WERI-Rb-1 (cell line): ENCODE measurements around the gene CECR2.

Experiments used
- DNase-seq: peaks from one replicate; pipeline ENCODE4 v3.0.0-alpha.2; 2020
- H3K27ac ChIP-seq: fragments of 250-450 bp; sonication (Bioruptor Pico); 2 replicates; pipeline ENCODE4 v1.5.1; 2020; ENCODE audit warnings: mild to moderate bottlenecking, moderate library complexity
- H3K27me3 ChIP-seq: fragments of 250-450 bp; sonication (Bioruptor Pico); 2 replicates; pipeline ENCODE4 v1.5.1; 2021; ENCODE audit warnings: mild to moderate bottlenecking, low read depth, moderate library complexity; ENCODE audit not compliant: insufficient read depth, severe bottlenecking
- H3K36me3 ChIP-seq: fragments of 250-450 bp; sonication (Bioruptor Pico); 2 replicates; pipeline ENCODE4 v1.5.1; 2020; ENCODE audit warnings: mild to moderate bottlenecking, moderate library complexity
- H3K4me3 ChIP-seq: 2 replicates; pipeline ENCODE4 v1.5.1; 2011; ENCODE audit warnings: low read depth, mild to moderate bottlenecking, control low read depth, low read length
- H3K9me3 ChIP-seq: fragments of 250-450 bp; sonication (Bioruptor Pico); 2 replicates; pipeline ENCODE4 v1.5.1; 2021; ENCODE audit warnings: mild to moderate bottlenecking, moderate library complexity; ENCODE audit not compliant: severe bottlenecking
- TF ChIP-seq, protein P1 (sequence below): IDR thresholded peaks from 2 replicates; pipeline ENCODE4 v1.5.1; 2011; ENCODE audit warnings: low read depth, mild to moderate bottlenecking, control low read depth, inconsistent platforms, low read length

Gene CECR2

DNA sequence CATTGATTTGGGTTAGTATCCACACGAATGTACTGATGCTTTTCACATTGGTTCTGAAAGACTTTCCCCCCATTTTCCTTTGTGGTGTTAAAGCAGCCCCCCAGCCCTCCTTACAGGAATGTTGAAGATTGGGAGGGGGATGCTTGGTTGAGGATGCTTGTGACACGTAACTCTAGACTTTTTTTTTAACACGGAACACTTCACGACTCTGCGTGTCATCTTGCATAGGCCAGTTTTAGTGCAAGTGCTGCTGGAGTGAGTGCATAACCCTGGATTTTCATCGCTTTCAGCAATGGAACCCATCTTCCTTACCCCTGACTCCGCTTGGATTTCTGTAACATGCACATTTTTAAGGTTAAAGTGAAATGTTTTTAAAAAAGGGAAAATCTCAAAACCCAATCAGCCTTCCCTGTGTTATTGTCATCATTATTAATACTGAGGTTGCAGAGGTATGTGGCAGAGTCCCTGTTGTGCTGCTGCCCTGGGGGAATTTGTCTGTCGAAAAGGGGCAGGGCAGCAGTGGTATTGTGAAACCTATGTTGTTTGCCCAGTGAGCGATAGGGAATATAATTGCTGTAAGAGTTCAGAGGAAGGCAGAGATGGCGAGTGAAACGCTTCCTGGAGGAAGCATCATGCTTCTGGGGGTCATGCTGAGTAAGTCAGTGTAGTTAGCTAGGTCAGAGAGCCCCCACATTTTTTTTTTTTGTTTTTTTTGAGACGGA is 12.1 kb downstream of the CECR2 start:
- Histone ChIP-seq H3K27ac (no peak overlapping the region), H3K9me3 (peaks cover 4% of the 10 kb centered on the region), H3K27me3 (no peaks in the 10 kb centered on the region), H3K36me3 (no peaks in the 10 kb centered on the region), H3K4me3 (no peak overlapping the region)
- TF ChIP-seq, protein P1, sequence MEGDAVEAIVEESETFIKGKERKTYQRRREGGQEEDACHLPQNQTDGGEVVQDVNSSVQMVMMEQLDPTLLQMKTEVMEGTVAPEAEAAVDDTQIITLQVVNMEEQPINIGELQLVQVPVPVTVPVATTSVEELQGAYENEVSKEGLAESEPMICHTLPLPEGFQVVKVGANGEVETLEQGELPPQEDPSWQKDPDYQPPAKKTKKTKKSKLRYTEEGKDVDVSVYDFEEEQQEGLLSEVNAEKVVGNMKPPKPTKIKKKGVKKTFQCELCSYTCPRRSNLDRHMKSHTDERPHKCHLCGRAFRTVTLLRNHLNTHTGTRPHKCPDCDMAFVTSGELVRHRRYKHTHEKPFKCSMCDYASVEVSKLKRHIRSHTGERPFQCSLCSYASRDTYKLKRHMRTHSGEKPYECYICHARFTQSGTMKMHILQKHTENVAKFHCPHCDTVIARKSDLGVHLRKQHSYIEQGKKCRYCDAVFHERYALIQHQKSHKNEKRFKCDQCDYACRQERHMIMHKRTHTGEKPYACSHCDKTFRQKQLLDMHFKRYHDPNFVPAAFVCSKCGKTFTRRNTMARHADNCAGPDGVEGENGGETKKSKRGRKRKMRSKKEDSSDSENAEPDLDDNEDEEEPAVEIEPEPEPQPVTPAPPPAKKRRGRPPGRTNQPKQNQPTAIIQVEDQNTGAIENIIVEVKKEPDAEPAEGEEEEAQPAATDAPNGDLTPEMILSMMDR, result no peak
- DNase-seq, result no peak

DNA sequence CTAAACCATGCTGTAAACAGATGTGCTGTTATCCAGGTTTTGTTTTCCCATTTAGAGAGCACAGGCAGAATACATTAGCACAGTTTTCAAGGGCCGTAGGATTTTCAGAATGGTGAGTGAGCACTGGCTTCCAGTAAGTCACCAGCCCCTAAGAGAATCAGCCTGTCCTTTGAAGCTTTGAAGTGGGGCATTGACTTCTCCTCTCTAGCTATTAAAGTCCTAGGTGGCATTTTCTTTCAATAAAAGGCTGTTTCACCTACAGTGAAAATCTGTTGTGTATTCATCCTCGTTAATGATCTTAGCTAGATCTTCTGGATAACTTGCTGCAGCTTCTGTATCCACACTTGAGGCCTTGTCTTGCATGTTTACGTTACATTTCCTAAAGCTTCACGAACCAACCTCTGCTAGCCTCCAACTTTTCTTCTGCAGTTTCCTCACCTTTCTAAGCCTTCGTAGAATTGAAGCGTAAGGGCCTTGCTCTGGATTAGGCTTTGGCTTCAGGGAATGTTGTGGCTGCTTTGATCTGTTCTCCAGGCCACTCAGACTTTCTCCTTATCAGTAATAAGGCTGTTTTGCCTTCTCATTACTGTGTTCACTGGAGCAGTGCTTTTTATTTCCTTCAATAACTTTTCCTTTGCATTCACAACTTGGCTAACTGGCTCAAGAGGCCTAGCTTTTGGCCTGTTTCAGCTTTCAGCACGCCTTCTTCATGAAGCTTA is 15.5 kb downstream of the CECR2 start:
- H3K4me3 ChIP-seq, result no peak overlapping the region
- peaks cover 4% of the 10 kb centered on the region for H3K9me3 ChIP-seq
- no peak for DNase-seq
- no peaks in the 10 kb centered on the region for H3K27me3 ChIP-seq
- TF ChIP-seq, protein P1, result no peak
- H3K36me3 ChIP-seq, result no peaks in the 10 kb centered on the region
- no peak overlapping the region for H3K27ac ChIP-seq

DNA sequence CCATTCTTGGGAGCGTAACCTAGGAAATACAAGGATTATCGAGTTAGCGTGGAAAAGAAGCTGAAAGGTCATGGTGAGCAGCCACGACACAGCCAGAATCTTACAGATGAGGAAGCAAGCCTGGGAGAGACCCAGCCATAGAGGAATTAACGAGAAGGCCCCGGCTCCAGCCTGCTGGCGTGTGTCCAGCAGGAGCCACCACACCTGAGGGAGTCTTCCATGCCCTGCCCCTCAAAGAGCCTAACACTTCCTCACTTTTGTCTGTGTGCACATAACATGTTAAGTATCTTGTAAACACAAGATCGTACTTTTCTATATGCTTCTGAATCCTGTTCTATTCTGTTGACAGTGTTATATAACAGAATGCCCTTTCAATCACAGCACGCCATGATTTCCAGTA is 18.1 kb downstream of the CECR2 start:
- Histone ChIP-seq H3K27me3 (peaks cover 2% of the 10 kb centered on the region), H3K27ac (no peak overlapping the region), H3K4me3 (no peak overlapping the region), H3K36me3 (no peaks in the 10 kb centered on the region), H3K9me3 (peaks cover 4% of the 10 kb centered on the region)
- TF ChIP-seq, protein P1, result no peak
- no peak for DNase-seq

DNA sequence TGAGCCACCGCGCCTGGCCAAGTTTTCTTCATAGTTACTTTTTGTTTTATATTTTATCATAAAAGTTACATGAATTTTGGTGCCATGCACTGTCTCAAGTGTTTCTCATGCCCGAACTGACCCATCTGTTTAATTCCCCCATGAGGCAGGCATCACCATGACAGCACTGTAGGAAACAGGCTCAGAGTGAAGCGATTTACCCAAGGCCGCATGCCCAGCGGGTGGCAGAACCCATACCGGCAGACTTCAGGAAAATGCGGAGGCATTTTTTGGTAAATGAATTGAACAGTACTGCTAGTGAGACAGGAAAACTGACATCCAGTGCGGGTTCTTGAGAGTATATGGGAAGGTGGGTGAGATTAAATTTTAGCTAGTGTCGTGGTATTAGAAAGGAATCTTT is 19.0 kb downstream of the CECR2 start:
- H3K27ac ChIP-seq, result no peak overlapping the region
- H3K4me3 ChIP-seq, result no peak overlapping the region
- peaks cover 2% of the 10 kb centered on the region for H3K27me3 ChIP-seq
- no peak for DNase-seq
- H3K36me3 ChIP-seq, result no peaks in the 10 kb centered on the region
- peaks cover 4% of the 10 kb centered on the region for H3K9me3 ChIP-seq
- TF ChIP-seq, protein P1, result no peak

DNA sequence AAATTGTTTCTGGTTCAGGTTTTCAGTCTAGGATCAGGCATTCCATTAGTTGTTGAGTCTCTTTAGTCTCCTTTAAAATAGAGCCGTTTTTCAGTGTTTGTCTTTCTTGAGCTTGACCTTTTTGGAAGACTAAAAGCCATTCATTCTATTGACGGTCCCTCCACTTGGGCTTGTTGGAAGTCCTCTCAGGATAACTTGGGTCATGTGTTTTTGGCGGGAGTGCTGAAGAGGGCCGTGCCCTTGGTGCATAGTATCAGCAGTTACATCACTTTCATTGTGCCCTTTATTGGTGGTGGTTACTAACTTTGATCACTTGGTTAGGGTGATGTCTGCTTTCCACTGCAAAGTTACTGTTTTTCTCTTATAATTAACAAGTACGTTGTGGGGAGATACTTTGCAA is 20.8 kb downstream of the CECR2 start:
- H3K9me3 ChIP-seq, result no peaks in the 10 kb centered on the region

More for the DNA sequence above, 20.8 kb downstream of the CECR2 start:
- H3K27ac ChIP-seq, result no peak overlapping the region
- DNase-seq, result no peak
- H3K36me3 ChIP-seq, result no peaks in the 10 kb centered on the region
- no peak overlapping the region for H3K4me3 ChIP-seq
- H3K27me3 ChIP-seq, result peaks cover 2% of the 10 kb centered on the region
- TF ChIP-seq, protein P1, result no peak
